Smooth muscle cell (in vitro differentiated cells): ENCODE data around the gene F2R. TPM values are rescaled to one million over a fixed set of nuclear protein-coding genes. Genes with fewer than 3 reads are reported as not detected.

ENCODE experiments used
- DNase-seq: peaks from one replicate; lab custom pipeline; 2025; ENCODE audit not compliant: unreplicated experiment; lab: John Stamatoyannopoulos, UW
- H2AFZ ChIP-seq: fragments of 200-600 bp; sonication (generic); 2 replicates; pipeline ENCODE4 v1.6.0; 2016; ENCODE audit warnings: antibody characterized with exemption, low read depth, mild to moderate bottlenecking
- H3F3A ChIP-seq: fragments of 200-600 bp; sonication (generic); 2 replicates; pipeline ENCODE4 v1.6.0; 2017; ENCODE audit warnings: antibody characterized with exemption, low read depth
- H3K27ac ChIP-seq: fragments of 200-600 bp; sonication (generic); 2 replicates; pipeline ENCODE4 v1.5.1; 2016; ENCODE audit warnings: low read depth, mild to moderate bottlenecking
- H3K27me3 ChIP-seq: fragments of 200-600 bp; sonication (generic); 2 replicates; pipeline ENCODE4 v1.6.1; 2016; ENCODE audit warnings: low read depth, mild to moderate bottlenecking
- H3K36me3 ChIP-seq: fragments of 200-600 bp; sonication (generic); 2 replicates; pipeline ENCODE4 v1.5.1; 2016; ENCODE audit warnings: low read depth
- H3K4me1 ChIP-seq: fragments of 200-600 bp; sonication (generic); 2 replicates; pipeline ENCODE4 v1.5.1; 2016; ENCODE audit warnings: low read depth
- H3K4me2 ChIP-seq: fragments of 200-600 bp; sonication (generic); 2 replicates; pipeline ENCODE4 v1.6.0; 2016; ENCODE audit warnings: mild to moderate bottlenecking
- H3K4me3 ChIP-seq: fragments of 200-600 bp; sonication (generic); 2 replicates; pipeline ENCODE4 v1.5.1; 2016; ENCODE audit warnings: mild to moderate bottlenecking
- H3K79me2 ChIP-seq: fragments of 200-600 bp; sonication (generic); 2 replicates; pipeline ENCODE4 v1.6.0; 2016; ENCODE audit warnings: low read depth, mild to moderate bottlenecking
- H3K9ac ChIP-seq: fragments of 200-600 bp; sonication (generic); 2 replicates; pipeline ENCODE4 v1.6.0; 2016; ENCODE audit warnings: low read depth
- H3K9me3 ChIP-seq: fragments of 200-600 bp; sonication (generic); replicated peaks from 2 replicates; pipeline ENCODE4 v1.5.1; 2016; ENCODE audit warnings: low read depth
- H4K20me1 ChIP-seq: fragments of 200-600 bp; sonication (generic); 2 replicates; pipeline ENCODE4 v1.6.0; 2016; ENCODE audit warnings: low read depth
- WGBS: methylation state at CpG from one replicate; pipeline ENCODE4 v1.1.7; 2016; ENCODE audit warnings: low lambda C conversion rate; 5-methylcytosine and 5-hydroxymethylcytosine counted together
- polyA plus RNA-seq: library from polyadenylated mRNA; unstranded; fragments of >200 nt; fragmentation: Nextera tagmentation; extraction: Ambion mirVana; gene quantifications from 2 replicates; pipeline ENCODE4 v1.2.1, GENCODE V29; 2016
- total RNA-seq: library from RNA; depleted of rRNA; stranded (reverse); fragments of >200 nt; gene quantifications from 2 replicates; pipeline ENCODE4 v1.2.3, GENCODE V29; 2014
- TF ChIP-seq, protein P1 (sequence below): fragments of 200-600 bp; sonication (generic); IDR thresholded peaks from 2 replicates; pipeline ENCODE4 v1.5.1; 2017; ENCODE audit warnings: borderline replicate concordance, mild to moderate bottlenecking, antibody characterized with exemption; ENCODE audit not compliant: insufficient read depth, poor library complexity, severe bottlenecking

F2R gene
- total and polyA plus RNA-seq, 2 experiments from 2014 or later = 103 to 135 TPM

DNA sequence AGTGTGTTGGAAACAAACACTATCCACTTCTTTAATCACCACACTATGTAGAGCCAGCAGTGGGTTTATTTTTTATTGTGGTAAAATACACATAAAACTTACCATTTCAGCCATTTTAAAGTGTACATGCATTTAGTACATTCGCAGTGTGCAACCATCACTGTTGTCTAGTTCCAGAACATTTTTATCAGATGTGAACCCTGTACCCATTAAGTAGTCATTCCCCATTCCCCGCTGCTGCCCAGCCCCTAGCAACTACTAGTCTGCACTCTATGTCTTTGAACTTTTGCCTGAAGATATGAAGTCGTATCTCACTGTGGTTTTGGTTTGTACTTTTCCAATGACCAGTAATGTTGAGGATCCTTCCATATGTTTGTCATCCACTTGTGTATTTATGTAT is 30.2 kb upstream of the F2R start:
- H3K27me3 ChIP-seq = no peaks in the 10 kb centered on the region
- no peak overlapping the region for H3K9ac ChIP-seq
- no peaks in the 10 kb centered on the region for H3K79me2 ChIP-seq
- no peaks in the 10 kb centered on the region for H3K36me3 ChIP-seq
- no peak for DNase-seq
- no peak overlapping the region for H3K27ac ChIP-seq
- H2AFZ ChIP-seq = no peak overlapping the region
- peaks cover 12% of the 10 kb centered on the region for H3F3A ChIP-seq
- no peaks in the 10 kb centered on the region for H3K9me3 ChIP-seq
- whole genome bisulfite sequencing = 47% methylated on average over 3 of the region's 3 CpGs
- H3K4me3 ChIP-seq = no peak overlapping the region
- H3K4me2 ChIP-seq = peak overlapping the region; percentile 4
- TF ChIP-seq, protein P1, sequence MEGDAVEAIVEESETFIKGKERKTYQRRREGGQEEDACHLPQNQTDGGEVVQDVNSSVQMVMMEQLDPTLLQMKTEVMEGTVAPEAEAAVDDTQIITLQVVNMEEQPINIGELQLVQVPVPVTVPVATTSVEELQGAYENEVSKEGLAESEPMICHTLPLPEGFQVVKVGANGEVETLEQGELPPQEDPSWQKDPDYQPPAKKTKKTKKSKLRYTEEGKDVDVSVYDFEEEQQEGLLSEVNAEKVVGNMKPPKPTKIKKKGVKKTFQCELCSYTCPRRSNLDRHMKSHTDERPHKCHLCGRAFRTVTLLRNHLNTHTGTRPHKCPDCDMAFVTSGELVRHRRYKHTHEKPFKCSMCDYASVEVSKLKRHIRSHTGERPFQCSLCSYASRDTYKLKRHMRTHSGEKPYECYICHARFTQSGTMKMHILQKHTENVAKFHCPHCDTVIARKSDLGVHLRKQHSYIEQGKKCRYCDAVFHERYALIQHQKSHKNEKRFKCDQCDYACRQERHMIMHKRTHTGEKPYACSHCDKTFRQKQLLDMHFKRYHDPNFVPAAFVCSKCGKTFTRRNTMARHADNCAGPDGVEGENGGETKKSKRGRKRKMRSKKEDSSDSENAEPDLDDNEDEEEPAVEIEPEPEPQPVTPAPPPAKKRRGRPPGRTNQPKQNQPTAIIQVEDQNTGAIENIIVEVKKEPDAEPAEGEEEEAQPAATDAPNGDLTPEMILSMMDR = no peak
- peaks cover 11% of the 10 kb centered on the region for H3K4me1 ChIP-seq
- H4K20me1 ChIP-seq = no peaks in the 10 kb centered on the region

DNA sequence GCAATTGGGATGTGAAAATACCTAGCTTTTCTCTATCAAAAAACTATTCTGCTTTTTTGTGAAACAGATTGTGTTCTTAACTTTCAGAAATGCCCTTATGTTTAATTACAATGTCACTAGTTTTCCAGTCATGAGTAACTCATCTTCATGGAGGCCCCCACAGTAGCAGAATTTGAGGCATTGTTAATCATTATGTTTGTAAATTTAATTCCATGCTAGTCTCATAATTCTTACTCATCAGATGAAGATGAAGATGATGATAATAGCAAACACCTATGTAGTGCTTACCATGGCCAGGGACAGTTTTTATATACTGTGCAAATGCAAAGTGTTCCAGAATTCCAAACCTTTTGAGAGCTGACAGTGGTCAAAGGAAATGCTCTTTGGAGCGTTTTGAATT is 27.7 kb upstream of the F2R start:
- Histone ChIP-seq H3K9me3 (no peaks in the 10 kb centered on the region), H3K9ac (no peak overlapping the region), H3K27ac (no peak overlapping the region), H3F3A (peaks cover 19% of the 10 kb centered on the region), H3K4me1 (peaks cover 24% of the 10 kb centered on the region), H3K27me3 (no peaks in the 10 kb centered on the region), H3K79me2 (no peaks in the 10 kb centered on the region), H3K36me3 (no peaks in the 10 kb centered on the region), H2AFZ (no peak overlapping the region), H4K20me1 (no peaks in the 10 kb centered on the region), H3K4me2 (peak overlapping the region; percentile 37), H3K4me3 (no peak overlapping the region)
- TF ChIP-seq, protein P1 = no peak
- no peak for DNase-seq
- WGBS = 96% methylated on average over 1 of the region's 1 CpG

DNA sequence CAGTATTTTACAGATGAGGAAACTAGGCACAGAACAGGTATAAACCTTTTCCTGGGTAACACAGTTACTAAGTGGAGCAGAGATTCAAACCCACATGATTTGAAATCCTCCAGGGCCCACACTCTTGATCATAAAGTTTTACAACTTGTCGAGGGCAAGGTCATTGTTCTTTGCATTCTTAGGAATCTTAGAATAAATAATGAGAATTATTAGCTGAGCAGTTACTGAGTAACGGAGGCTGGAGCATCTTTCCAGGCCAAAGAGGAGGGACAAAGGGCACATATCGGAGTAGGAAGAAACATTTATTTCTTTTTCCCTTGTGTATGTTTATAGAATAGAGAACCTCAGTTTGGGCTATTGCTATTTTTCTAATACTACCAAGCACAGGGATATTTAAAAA is 27.1 kb upstream of the F2R start:
- peak overlapping the region; percentile 83 for H3K27ac ChIP-seq
- H3K4me1 ChIP-seq = peaks cover 24% of the 10 kb centered on the region
- H3K36me3 ChIP-seq = no peaks in the 10 kb centered on the region
- no peaks in the 10 kb centered on the region for H3K9me3 ChIP-seq
- no peak overlapping the region for H2AFZ ChIP-seq
- no peaks in the 10 kb centered on the region for H4K20me1 ChIP-seq
- TF ChIP-seq, protein P1 = no peak
- no peaks in the 10 kb centered on the region for H3K79me2 ChIP-seq
- H3K4me3 ChIP-seq = no peak overlapping the region
- DNase-seq = no peak
- H3K9ac ChIP-seq = no peak overlapping the region
- H3K27me3 ChIP-seq = no peaks in the 10 kb centered on the region
- peaks cover 19% of the 10 kb centered on the region for H3F3A ChIP-seq
- WGBS = 32% methylated on average over 3 of the region's 3 CpGs
- H3K4me2 ChIP-seq = peak overlapping the region; percentile 67

DNA sequence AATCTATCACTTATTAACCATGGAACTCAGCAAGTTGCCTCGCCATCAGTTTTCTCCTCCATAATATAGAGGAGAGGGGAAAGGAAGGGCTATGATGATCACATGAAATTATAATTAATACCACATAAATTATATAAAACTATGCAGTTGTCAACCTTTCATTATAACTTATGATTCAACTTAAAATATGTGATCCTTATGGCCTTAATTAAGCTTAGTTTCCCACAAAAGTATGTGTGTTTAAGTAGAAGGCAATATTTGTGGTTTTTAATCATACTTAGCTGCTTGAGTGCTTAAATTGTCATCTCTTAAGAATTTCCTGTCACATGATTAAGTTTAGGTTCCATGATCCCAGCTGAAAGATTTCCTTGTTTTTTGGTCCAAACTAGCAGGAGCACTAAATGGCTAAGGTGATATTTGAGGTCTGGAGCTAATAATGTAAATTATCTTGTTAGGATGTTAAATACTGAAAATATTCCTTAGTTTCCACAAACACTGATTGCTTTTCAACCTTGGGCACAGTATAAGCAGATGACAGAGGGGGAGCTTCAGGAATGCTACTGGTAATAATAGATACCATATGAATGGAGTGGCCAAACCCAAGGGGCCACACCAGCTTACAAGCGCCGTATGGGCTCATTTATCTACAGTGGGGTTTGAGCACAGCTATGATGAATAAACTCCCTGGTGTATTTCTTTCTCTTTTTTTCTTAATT is 26.4 kb upstream of the F2R start:
- DNase-seq = no peak
- Histone ChIP-seq H3K9ac (peak overlapping the region; percentile 11), H3K4me2 (peak overlapping the region; percentile 67)

More for the DNA sequence above, 26.4 kb upstream of the F2R start:
- Histone ChIP-seq H3F3A (peaks cover 19% of the 10 kb centered on the region), H3K27me3 (no peaks in the 10 kb centered on the region), H3K79me2 (no peaks in the 10 kb centered on the region), H3K4me1 (peaks cover 24% of the 10 kb centered on the region), H3K4me3 (no peak overlapping the region), H3K9me3 (no peaks in the 10 kb centered on the region), H2AFZ (no peak overlapping the region), H3K27ac (peak overlapping the region; percentile 83), H4K20me1 (no peaks in the 10 kb centered on the region), H3K36me3 (no peaks in the 10 kb centered on the region)
- 41% methylated on average over 3 of the region's 3 CpGs for WGBS
- TF ChIP-seq, protein P1 = no peak
